ENCODE results near the gene FAM174B. TPM values are rescaled to one million over a fixed set of nuclear protein-coding genes. Genes with fewer than 3 reads are reported as not detected.

The FAM174B gene
- total RNA-seq, 1 donor from 2014 or later = 12.5 TPM

- peak; percentile 40 for DNase-seq (ENCODE audit: low read depth)
Observed at GRCh38 chr15:92665100-92665555, 9.6 kb upstream of the FAM174B start.

- DNase-seq (ENCODE audit: low read depth) = no peak
Observed at GRCh38 chr15:92664178-92664900, 8.8 kb upstream of the FAM174B start.

GRCh38 chr15:92663250-92663951 lies 7.8 kb upstream of the FAM174B start:
- DNase-seq (ENCODE audit: low read depth) = no peak

GRCh38 chr15:92662762-92663161 lies 7.2 kb upstream of the FAM174B start:
- no peak for DNase-seq (ENCODE audit: low read depth)

- DNase-seq (ENCODE audit: low read depth) = no peak
Observed at GRCh38 chr15:92661956-92662355, 6.4 kb upstream of the FAM174B start.

GRCh38 chr15:92661069-92661468 lies 5.5 kb upstream of the FAM174B start:
- DNase-seq (ENCODE audit: low read depth) = no peak

GRCh38 chr15:92657486-92657885 lies 1.9 kb upstream of the FAM174B start:
- DNase-seq (ENCODE audit: low read depth) = no peak

GRCh38 chr15:92656089-92656488 lies 514 bp upstream of the FAM174B start:
- DNase-seq (ENCODE audit: low read depth) = no peak

- no peak for DNase-seq (ENCODE audit: low read depth)
Observed at GRCh38 chr15:92654662-92655061, 913 bp downstream of the FAM174B start.

- DNase-seq (ENCODE audit: low read depth) = peak; percentile 74
Observed at GRCh38 chr15:92653836-92654539, 1.6 kb downstream of the FAM174B start.

GRCh38 chr15:92653366-92653765 lies 2.2 kb downstream of the FAM174B start:
- DNase-seq (ENCODE audit: low read depth) = no peak

- no peak for DNase-seq (ENCODE audit: low read depth)
Observed at GRCh38 chr15:92652576-92652966, 3.0 kb downstream of the FAM174B start.

- no peak for DNase-seq (ENCODE audit: low read depth)
Observed at GRCh38 chr15:92651877-92652575, 3.5 kb downstream of the FAM174B start.

- no peak for DNase-seq (ENCODE audit: low read depth)
Observed at GRCh38 chr15:92650966-92651365, 4.6 kb downstream of the FAM174B start.

- no peak for DNase-seq (ENCODE audit: low read depth)
Observed at GRCh38 chr15:92650256-92650655, 5.3 kb downstream of the FAM174B start.

GRCh38 chr15:92648190-92648875 lies 7.2 kb downstream of the FAM174B start:
- DNase-seq (ENCODE audit: low read depth) = no peak

GRCh38 chr15:92647467-92648163 lies 8.0 kb downstream of the FAM174B start:
- no peak for DNase-seq (ENCODE audit: low read depth)

GRCh38 chr15:92646216-92646615 lies 9.4 kb downstream of the FAM174B start:
- DNase-seq (ENCODE audit: low read depth) = no peak

- DNase-seq (ENCODE audit: low read depth) = no peak
Observed at GRCh38 chr15:92645731-92646130, 9.8 kb downstream of the FAM174B start.

GRCh38 chr15:92645051-92645631 lies 10.4 kb downstream of the FAM174B start:
- no peak for DNase-seq (ENCODE audit: low read depth)
